Measurements from ENCODE around the gene CEP85.

GRCh38 chr1:26252718-26253117 is 18.7 kb downstream of the CEP85 start:
- TF ChIP-seq EZH2phosphoT487 (IDR thresholded peaks at IDR 0.05; ENCODE audit: borderline replicate concordance, low read depth, low read length) (no peak), CTCF (conservative IDR thresholded peaks at IDR 0.05; ENCODE audit: low read length) (no peak)
